GM12891 (cell line): ENCODE results near the gene TMEM135.

Experiments used
- PAX5 ChIP-seq: IDR thresholded peaks from 2 replicates; pipeline ENCODE4 v1.6.1; 2011; ENCODE audit warnings: low read length, moderate library complexity, mild to moderate bottlenecking; ENCODE audit not compliant: insufficient read depth, severe bottlenecking
- POLR2A ChIP-seq: IDR thresholded peaks from 2 replicates; pipeline ENCODE4 v1.6.1; 2011; ENCODE audit warnings: low read depth, low read length, control low read depth
- POLR2AphosphoS5 ChIP-seq: IDR thresholded peaks from 2 replicates; pipeline ENCODE4 v1.6.1; 2011; ENCODE audit warnings: low read depth, low read length, control low read depth
- POU2F2 ChIP-seq: IDR thresholded peaks from 2 replicates; pipeline ENCODE4 v1.6.1; 2011; ENCODE audit warnings: low read depth, mild to moderate bottlenecking, control low read depth, low read length, moderate library complexity
- SPI1 ChIP-seq: IDR thresholded peaks from 2 replicates; pipeline ENCODE4 v1.6.1; 2011; ENCODE audit warnings: low read depth, low read length, control low read depth
- TAF1 ChIP-seq: IDR thresholded peaks from 2 replicates; pipeline ENCODE4 v1.6.1; 2011; ENCODE audit warnings: low read depth, low read length, control low read depth

DNA sequence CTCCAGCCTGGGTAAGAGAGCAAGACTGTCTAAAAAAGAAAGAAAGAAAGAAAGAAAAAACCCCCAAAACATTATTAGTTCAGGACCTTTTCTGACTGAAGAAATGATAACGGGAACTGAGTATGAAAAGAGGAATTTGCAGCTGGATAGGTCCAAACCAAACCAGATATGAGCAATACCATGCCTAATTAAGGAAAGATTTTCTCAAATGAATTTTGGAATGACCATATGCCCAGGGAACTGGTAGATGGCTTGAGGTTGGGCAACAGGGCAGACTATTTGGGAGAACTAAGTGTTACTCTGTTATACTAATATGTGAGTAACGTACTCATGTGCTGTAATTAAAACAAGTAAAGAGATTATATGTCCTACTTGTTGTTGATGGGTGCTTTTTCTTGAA is 186.1 kb downstream of the TMEM135 start:
- TF ChIP-seq POLR2AphosphoS5 (no peak), POLR2A (no peak), PAX5 (no peak), SPI1 (no peak), TAF1 (no peak), POU2F2 (no peak)
